ENCODE data around the gene CHRNA7.

The CHRNA7 gene

GRCh38 chr15:32105258-32106241 lies 75.2 kb downstream of the CHRNA7 start:
- DNase-seq: no peak
- Histone ChIP-seq H3K4me3 (no peak overlapping the region), H3K9me3 (no peaks in the 10 kb centered on the region), H3K27me3 (peaks cover 0 to 3% of the 10 kb centered on the region in 2 donors), H3K27ac (no peak overlapping the region), H3K4me1 (no peaks in the 10 kb centered on the region), H3K36me3 (no peaks in the 10 kb centered on the region)
- intact Hi-C loops (cut with DNase I; ENCODE audit: low total_unique reads): no loop called here
- no peak for TF ChIP-seq CTCF (IDR thresholded peaks at IDR 0.05)

- intact Hi-C loops (cut with DNase I; ENCODE audit: low total_unique reads): no loop called here
- Histone ChIP-seq H3K4me3 (no peak overlapping the region), H3K36me3 (no peaks in the 10 kb centered on the region), H3K4me1 (no peaks in the 10 kb centered on the region), H3K9me3 (no peaks in the 10 kb centered on the region), H3K27ac (no peak overlapping the region), H3K27me3 (peaks cover 0 to 3% of the 10 kb centered on the region in 2 donors)
- no peak for TF ChIP-seq CTCF (IDR thresholded peaks at IDR 0.05)
- DNase-seq: no peak
Measured at GRCh38 chr15:32106401-32107381, 76.4 kb downstream of the CHRNA7 start.

- TF ChIP-seq CTCF (IDR thresholded peaks at IDR 0.05): no peak
- Histone ChIP-seq H3K9me3 (no peaks in the 10 kb centered on the region), H3K27ac (no peak overlapping the region), H3K27me3 (peaks cover 0 to 3% of the 10 kb centered on the region in 2 donors), H3K4me3 (no peak overlapping the region), H3K4me1 (no peaks in the 10 kb centered on the region), H3K36me3 (no peaks in the 10 kb centered on the region)
- no peak for DNase-seq
- intact Hi-C loops (cut with DNase I; ENCODE audit: low total_unique reads): no loop called here
Measured at GRCh38 chr15:32107477-32108080, 77.3 kb downstream of the CHRNA7 start.

GRCh38 chr15:32108661-32109060 lies 78.3 kb downstream of the CHRNA7 start:
- Histone ChIP-seq H3K27me3 (peaks cover 0 to 3% of the 10 kb centered on the region in 2 donors), H3K36me3 (no peaks in the 10 kb centered on the region), H3K9me3 (no peaks in the 10 kb centered on the region), H3K4me3 (no peak overlapping the region), H3K4me1 (no peaks in the 10 kb centered on the region), H3K27ac (no peak overlapping the region)
- intact Hi-C loops (cut with DNase I; ENCODE audit: low total_unique reads): no loop called here
- no peak for DNase-seq
- no peak for TF ChIP-seq CTCF (IDR thresholded peaks at IDR 0.05)

- intact Hi-C loops (cut with DNase I; ENCODE audit: low total_unique reads): no loop called here
- Histone ChIP-seq H3K4me3 (no peak overlapping the region), H3K27ac (no peak overlapping the region), H3K9me3 (no peaks in the 10 kb centered on the region), H3K36me3 (no peaks in the 10 kb centered on the region), H3K4me1 (no peaks in the 10 kb centered on the region), H3K27me3 (peaks cover 0 to 3% of the 10 kb centered on the region in 2 donors)
- no peak for DNase-seq
- no peak for TF ChIP-seq CTCF (IDR thresholded peaks at IDR 0.05)
Measured at GRCh38 chr15:32112101-32112500, 81.8 kb downstream of the CHRNA7 start.

Data from tibial artery (tissue), 4 donors.